Adrenal gland (tissue), 5 donors: ENCODE results near the gene RABGAP1L.

Source experiments
- POLR2A ChIP-seq, 2 donors: fragments of 450-650 bp; IDR thresholded peaks; one replicate each; pipeline ENCODE4 v1.6.1; 2017; ENCODE audit warnings: antibody characterized with exemption in 2 of 2, mild to moderate bottlenecking in 2 of 2, moderate library complexity in 1 of 2
- TF ChIP-seq, protein P1 (sequence below), 6 experiments: fragments of 450-650 bp in 4 of 6; fragments of 200-600 bp in 2 of 6; sonication (generic) in 1 of 6; IDR thresholded peaks; 1 replicate in 5 of 6; 2 replicates in 1 of 6; pipeline versions ENCODE4 v1.5.1 to v1.8.0; 2016 to 2021; ENCODE audit warnings: antibody characterized with exemption in 6 of 6, mild to moderate bottlenecking in 2 of 6, moderate library complexity in 1 of 6
- donor health status: DM: no; HTN: no; CAD: no.

DNA sequence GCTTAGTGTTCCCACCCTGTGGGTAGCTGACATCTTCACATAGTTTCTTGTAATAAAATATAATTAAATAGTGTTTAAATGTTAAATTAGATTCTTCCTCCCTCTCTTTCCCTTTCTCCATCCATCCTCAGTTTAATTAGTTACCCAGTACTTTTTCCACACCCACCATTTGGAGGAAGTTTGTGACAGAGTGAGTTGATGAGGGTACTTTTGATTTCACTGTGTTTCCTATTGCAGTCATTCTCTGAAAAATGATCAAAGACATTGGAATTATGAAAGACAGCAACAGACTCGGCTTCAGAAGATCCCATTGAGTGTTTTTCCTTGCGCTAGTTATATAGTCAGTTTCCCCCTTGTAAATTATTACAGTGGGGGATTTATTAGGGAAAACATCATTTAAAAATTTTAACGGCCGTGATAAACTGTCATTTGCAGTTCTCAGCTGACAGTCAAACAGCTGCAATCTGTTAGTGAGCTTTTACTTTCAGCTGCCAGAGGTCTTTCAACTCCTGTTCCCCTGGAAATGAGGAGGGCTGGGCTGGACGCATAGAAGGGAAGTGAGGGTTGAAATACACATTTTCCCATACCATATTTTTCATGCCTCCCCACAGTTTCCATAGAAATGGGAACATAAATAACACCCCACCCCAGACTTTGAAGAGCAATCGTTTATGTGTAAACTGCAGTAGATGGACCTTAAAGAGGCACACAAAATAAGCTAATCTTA lies 779.1 kb downstream of the RABGAP1L start:
- TF ChIP-seq, protein P1, sequence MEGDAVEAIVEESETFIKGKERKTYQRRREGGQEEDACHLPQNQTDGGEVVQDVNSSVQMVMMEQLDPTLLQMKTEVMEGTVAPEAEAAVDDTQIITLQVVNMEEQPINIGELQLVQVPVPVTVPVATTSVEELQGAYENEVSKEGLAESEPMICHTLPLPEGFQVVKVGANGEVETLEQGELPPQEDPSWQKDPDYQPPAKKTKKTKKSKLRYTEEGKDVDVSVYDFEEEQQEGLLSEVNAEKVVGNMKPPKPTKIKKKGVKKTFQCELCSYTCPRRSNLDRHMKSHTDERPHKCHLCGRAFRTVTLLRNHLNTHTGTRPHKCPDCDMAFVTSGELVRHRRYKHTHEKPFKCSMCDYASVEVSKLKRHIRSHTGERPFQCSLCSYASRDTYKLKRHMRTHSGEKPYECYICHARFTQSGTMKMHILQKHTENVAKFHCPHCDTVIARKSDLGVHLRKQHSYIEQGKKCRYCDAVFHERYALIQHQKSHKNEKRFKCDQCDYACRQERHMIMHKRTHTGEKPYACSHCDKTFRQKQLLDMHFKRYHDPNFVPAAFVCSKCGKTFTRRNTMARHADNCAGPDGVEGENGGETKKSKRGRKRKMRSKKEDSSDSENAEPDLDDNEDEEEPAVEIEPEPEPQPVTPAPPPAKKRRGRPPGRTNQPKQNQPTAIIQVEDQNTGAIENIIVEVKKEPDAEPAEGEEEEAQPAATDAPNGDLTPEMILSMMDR (IDR thresholded peaks at IDR 0.05): no peak
- no peak for TF ChIP-seq POLR2A (IDR thresholded peaks at IDR 0.05)
